H9 (cell line): ENCODE data around the gene TSPAN3. TPM values are rescaled to one million over a fixed set of nuclear protein-coding genes. Genes with fewer than 3 reads are reported as not detected.

Source experiments
- DNase-seq: peaks from one replicate; pipeline ENCODE4 v3.0.0-alpha.2; 2017
- H2AFZ ChIP-seq: one replicate; pipeline ENCODE4 v1.6.1; 2013; ENCODE audit warnings: mild to moderate bottlenecking, low read length, control low read depth, moderate library complexity
- H2AK5ac ChIP-seq: 2 replicates; pipeline ENCODE4 v1.6.1; 2013; ENCODE audit warnings: low read length, control low read depth, mixed read lengths; ENCODE audit not compliant: insufficient read length
- H2BK120ac ChIP-seq: one replicate; pipeline ENCODE4 v1.6.1; 2013; ENCODE audit warnings: low read depth, mild to moderate bottlenecking, low read length, control low read depth, inconsistent platforms; ENCODE audit not compliant: poor library complexity, severe bottlenecking
- H2BK12ac ChIP-seq: 2 replicates; pipeline ENCODE4 v1.6.1; 2013; ENCODE audit warnings: low read length, control low read depth, mixed read lengths, low read depth; ENCODE audit not compliant: insufficient read length
- H2BK15ac ChIP-seq: 2 replicates; pipeline ENCODE4 v1.6.1; 2013; ENCODE audit warnings: low read depth, low read length, control low read depth
- H2BK20ac ChIP-seq: one replicate; pipeline ENCODE4 v1.6.1; 2013; ENCODE audit warnings: low read depth, mild to moderate bottlenecking, low read length, control low read depth, inconsistent platforms; ENCODE audit not compliant: poor library complexity, severe bottlenecking
- H2BK5ac ChIP-seq: 2 replicates; pipeline ENCODE4 v1.6.1; 2013; ENCODE audit warnings: low read length, control low read depth, mixed read lengths; ENCODE audit not compliant: insufficient read length
- H3K14ac ChIP-seq: 2 replicates; pipeline ENCODE4 v1.6.1; 2013; ENCODE audit warnings: low read length, control low read depth; ENCODE audit not compliant: insufficient read depth
- H3K18ac ChIP-seq: 2 replicates; pipeline ENCODE4 v1.6.1; 2013; ENCODE audit warnings: low read depth, mild to moderate bottlenecking, mixed read lengths, low read length, control low read depth; ENCODE audit not compliant: insufficient read length
- H3K23ac ChIP-seq: 2 replicates; pipeline ENCODE4 v1.6.1; 2013; ENCODE audit warnings: low read length, control low read depth, mixed read lengths, low read depth; ENCODE audit not compliant: insufficient read length
- H3K23me2 ChIP-seq: 2 replicates; pipeline ENCODE4 v1.6.1; 2013; ENCODE audit warnings: low read depth, mild to moderate bottlenecking, mixed read lengths, low read length, control low read depth; ENCODE audit not compliant: insufficient read length, poor library complexity, severe bottlenecking
- H3K27ac ChIP-seq: 2 replicates; pipeline ENCODE4 v1.5.1; 2013; ENCODE audit warnings: low read length, control low read depth, mixed read lengths, low read depth; ENCODE audit not compliant: insufficient read length
- H3K27me3 ChIP-seq: 2 replicates; pipeline ENCODE4 v1.6.1; 2013; ENCODE audit warnings: low read length, control low read depth, inconsistent platforms; ENCODE audit not compliant: insufficient read depth
- H3K4ac ChIP-seq: 2 replicates; pipeline ENCODE4 v1.6.1; 2013; ENCODE audit warnings: low read depth, mild to moderate bottlenecking, control low read depth, inconsistent platforms, low read length, moderate library complexity
- H3K4me1 ChIP-seq: 2 replicates; pipeline ENCODE4 v1.6.1; 2013; ENCODE audit warnings: low read length, control low read depth, inconsistent platforms; ENCODE audit not compliant: insufficient read depth
- H3K4me2 ChIP-seq: 2 replicates; pipeline ENCODE4 v1.6.1; 2013; ENCODE audit warnings: low read length, control low read depth, mixed read lengths; ENCODE audit not compliant: insufficient read length, insufficient read depth
- H3K56ac ChIP-seq: 2 replicates; pipeline ENCODE4 v1.6.1; 2013; ENCODE audit warnings: low read depth, mild to moderate bottlenecking, mixed read lengths, low read length, control low read depth; ENCODE audit not compliant: insufficient read length
- H3K79me1 ChIP-seq: 2 replicates; pipeline ENCODE4 v1.6.1; 2013; ENCODE audit warnings: low read depth, mild to moderate bottlenecking, moderate library complexity, low read length, control low read depth, inconsistent platforms; ENCODE audit not compliant: insufficient read depth, poor library complexity, severe bottlenecking
- H3K79me2 ChIP-seq: 2 replicates; pipeline ENCODE4 v1.6.1; 2013; ENCODE audit warnings: low read length, control low read depth, inconsistent platforms; ENCODE audit not compliant: insufficient read depth
- H3K9ac ChIP-seq: 2 replicates; pipeline ENCODE4 v1.6.1; 2013; ENCODE audit warnings: low read length, control low read depth, mixed read lengths; ENCODE audit not compliant: insufficient read length; ENCODE audit errors: extremely low read depth
- H3K9me3 ChIP-seq: one replicate; pipeline ENCODE4 v1.6.1; 2013; ENCODE audit warnings: low read depth, low read length, inconsistent platforms; ENCODE audit not compliant: control insufficient read depth
- H3T11ph ChIP-seq: one replicate; pipeline ENCODE4 v1.6.1; 2013; ENCODE audit warnings: mild to moderate bottlenecking, low read length, control low read depth, inconsistent platforms
- H4K20me1 ChIP-seq: one replicate; pipeline ENCODE4 v1.6.1; 2013; ENCODE audit not compliant: control insufficient read depth, insufficient read length, insufficient read depth
- H4K5ac ChIP-seq: 2 replicates; pipeline ENCODE4 v1.6.1; 2013; ENCODE audit warnings: low read depth, mild to moderate bottlenecking, mixed read lengths, low read length, control low read depth; ENCODE audit not compliant: insufficient read length
- H4K8ac ChIP-seq: replicated peaks from 2 replicates; pipeline ENCODE4 v1.6.1; 2013; ENCODE audit warnings: low read length, control low read depth, mixed read lengths, low read depth; ENCODE audit not compliant: insufficient read length
- H4K91ac ChIP-seq: 2 replicates; pipeline ENCODE4 v1.6.1; 2013; ENCODE audit warnings: low read depth, mild to moderate bottlenecking, moderate library complexity, mixed read lengths, low read length, control low read depth; ENCODE audit not compliant: insufficient read length
- H3K27ac Mint-ChIP-seq, 3 experiments: 2 replicates in 2 of 3; 3 replicates in 1 of 3; pipeline ENCODE4 v1.8.0; 2020 to 2021; ENCODE audit warnings: mixed read lengths in 3 of 3, mild to moderate bottlenecking in 1 of 3, moderate library complexity in 1 of 3
- H3K27me3 Mint-ChIP-seq: 2 replicates; pipeline ENCODE4 v1.8.0; 2021; ENCODE audit warnings: low read depth, mild to moderate bottlenecking, moderate library complexity, mixed read lengths
- H3K36me3 Mint-ChIP-seq, 3 experiments: 2 replicates in 2 of 3; 3 replicates in 1 of 3; pipeline ENCODE4 v1.8.0; 2020 to 2021; ENCODE audit warnings: low read depth in 3 of 3, mixed read lengths in 3 of 3; ENCODE audit not compliant: insufficient read depth in 1 of 3
- H3K4me1 Mint-ChIP-seq, 2 experiments: 2 replicates each; pipeline ENCODE4 v1.8.0; 2020; ENCODE audit warnings: mixed read lengths in 2 of 2
- H3K4me3 Mint-ChIP-seq, 2 experiments: 2 replicates in 1 of 2; 3 replicates in 1 of 2; pipeline ENCODE4 v1.8.0; 2020 to 2021; ENCODE audit warnings: mild to moderate bottlenecking in 2 of 2, mixed read lengths in 2 of 2, moderate library complexity in 1 of 2
- H3K9me3 Mint-ChIP-seq, 2 experiments: 2 replicates in 1 of 2; 3 replicates in 1 of 2; pipeline ENCODE4 v1.8.0; 2020; ENCODE audit warnings: mild to moderate bottlenecking in 2 of 2, mixed read lengths in 2 of 2, moderate library complexity in 1 of 2
- WGBS: extraction: QIAGEN DNeasy Blood & Tissue Kit; methylation state at CpG from one replicate; pipeline ENCODE4 v1.1.7; 2013; ENCODE audit warnings: missing lambda C conversion rate, low lambda C conversion rate, mixed read lengths; ENCODE audit not compliant: insufficient read length; ENCODE audit errors: extremely low coverage; 5-methylcytosine and 5-hydroxymethylcytosine counted together
- total RNA-seq: library from RNA; stranded (reverse); gene quantifications from 2 replicates; pipeline ENCODE4 v1.2.1, GENCODE V29; 2021
- TF ChIP-seq, protein P1 (sequence below): fragments of 200-600 bp; sonication (generic); conservative IDR thresholded peaks from 3 replicates; pipeline ENCODE4 v1.8.0; 2021; ENCODE audit warnings: antibody characterized with exemption, mild to moderate bottlenecking

Gene TSPAN3
- total RNA-seq, 1 experiment from 2014 or later: 117 TPM

DNA sequence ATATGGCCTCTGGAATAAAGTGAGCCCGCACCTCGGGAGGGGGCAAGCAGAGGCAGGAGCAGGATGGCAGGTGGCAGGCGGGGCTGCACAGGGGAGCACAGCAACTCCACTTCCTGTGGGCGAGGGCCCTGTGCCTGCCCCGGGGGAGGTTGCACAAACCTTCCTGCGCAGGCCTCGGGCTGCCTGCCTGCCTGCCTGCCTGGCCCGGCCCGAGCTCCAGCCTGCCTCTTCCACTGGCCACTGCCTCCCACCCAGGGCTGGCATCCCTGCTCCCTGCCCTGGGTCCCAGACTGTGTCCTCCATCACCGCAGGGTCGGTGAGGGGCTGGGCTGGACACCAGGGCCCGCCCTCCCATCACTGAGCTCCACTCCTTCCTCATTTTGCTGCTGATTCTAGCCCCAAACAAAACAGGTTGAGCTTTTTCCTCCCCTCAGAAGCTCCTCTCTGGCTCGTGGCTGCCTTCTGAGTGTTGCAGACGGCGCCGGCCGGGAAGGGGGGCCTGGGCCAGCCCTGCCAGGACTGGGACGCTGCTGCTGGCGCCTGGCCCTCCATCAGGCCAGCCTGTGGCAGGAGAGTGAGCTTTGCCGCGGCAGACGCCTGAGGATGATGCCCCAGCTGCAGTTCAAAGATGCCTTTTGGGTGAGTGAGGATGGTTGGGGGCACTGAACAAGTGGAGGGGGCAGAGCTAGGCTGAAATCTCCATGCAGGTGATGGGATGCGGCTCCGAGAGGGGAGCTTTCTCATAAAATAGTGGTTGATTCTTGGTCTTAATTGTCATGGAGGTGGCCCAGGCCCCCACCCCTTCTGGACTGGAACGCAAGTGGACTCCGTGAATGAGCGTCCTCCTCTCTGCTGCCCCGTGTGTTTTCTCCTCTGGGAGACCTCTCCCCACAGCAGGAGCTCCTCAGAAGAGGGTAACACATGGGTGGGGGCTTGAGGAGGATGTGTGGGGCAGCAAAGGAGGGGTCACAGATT, 75.7 kb downstream of the TSPAN3 start, which contains the start of gene PSTPIP1:
PSTPIP1 (plus strand) TSS at position 156 of the 975 bp plus-strand sequence; CDS start at position 604, 448 bp downstream.
- Histone ChIP-seq H3K79me2 (no peaks in the 10 kb centered on the region), H3K27me3 (no peaks in the 10 kb centered on the region), H4K8ac (no peak within 1 kb of the TSS), H3K18ac (no peak within 1 kb of the TSS), H3K4ac (no peak within 1 kb of the TSS), H4K5ac (no peak within 1 kb of the TSS), H4K91ac (no peak within 1 kb of the TSS), H2BK12ac (no peak within 1 kb of the TSS), H2BK5ac (no peak within 1 kb of the TSS), H3K9me3 (no peaks in the 10 kb centered on the region), H2BK15ac (no peak within 1 kb of the TSS), H2BK120ac (no peak within 1 kb of the TSS), H3K14ac (no peak within 1 kb of the TSS; the same call in 1 of the 2 replicates), H3K23ac (no peak within 1 kb of the TSS), H3K9ac (no peak within 1 kb of the TSS), H3K23me2 (no peaks in the 10 kb centered on the region), H3K4me1 (no peaks in the 10 kb centered on the region), H3K4me2 (no peak within 1 kb of the TSS), H3K79me1 (no peaks in the 10 kb centered on the region), H2BK20ac (no peak within 1 kb of the TSS), H3K27ac (no peak within 1 kb of the TSS), H3K56ac (no peak within 1 kb of the TSS), H4K20me1 (peaks cover 2% of the 10 kb centered on the region), H2AFZ (no peak within 1 kb of the TSS), H3T11ph (no peak within 1 kb of the TSS), H2AK5ac (no peak within 1 kb of the TSS)
- TF ChIP-seq, protein P1, sequence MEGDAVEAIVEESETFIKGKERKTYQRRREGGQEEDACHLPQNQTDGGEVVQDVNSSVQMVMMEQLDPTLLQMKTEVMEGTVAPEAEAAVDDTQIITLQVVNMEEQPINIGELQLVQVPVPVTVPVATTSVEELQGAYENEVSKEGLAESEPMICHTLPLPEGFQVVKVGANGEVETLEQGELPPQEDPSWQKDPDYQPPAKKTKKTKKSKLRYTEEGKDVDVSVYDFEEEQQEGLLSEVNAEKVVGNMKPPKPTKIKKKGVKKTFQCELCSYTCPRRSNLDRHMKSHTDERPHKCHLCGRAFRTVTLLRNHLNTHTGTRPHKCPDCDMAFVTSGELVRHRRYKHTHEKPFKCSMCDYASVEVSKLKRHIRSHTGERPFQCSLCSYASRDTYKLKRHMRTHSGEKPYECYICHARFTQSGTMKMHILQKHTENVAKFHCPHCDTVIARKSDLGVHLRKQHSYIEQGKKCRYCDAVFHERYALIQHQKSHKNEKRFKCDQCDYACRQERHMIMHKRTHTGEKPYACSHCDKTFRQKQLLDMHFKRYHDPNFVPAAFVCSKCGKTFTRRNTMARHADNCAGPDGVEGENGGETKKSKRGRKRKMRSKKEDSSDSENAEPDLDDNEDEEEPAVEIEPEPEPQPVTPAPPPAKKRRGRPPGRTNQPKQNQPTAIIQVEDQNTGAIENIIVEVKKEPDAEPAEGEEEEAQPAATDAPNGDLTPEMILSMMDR: no peak
- peaks cover 2% of the 10 kb centered on the region for H3K27me3 Mint-ChIP-seq
- H3K4me3 Mint-ChIP-seq: no peak within 1 kb of the TSS
- DNase-seq: no peak
- H3K9me3 Mint-ChIP-seq: no peaks in the 10 kb centered on the region
- H3K36me3 Mint-ChIP-seq: no peaks in the 10 kb centered on the region
- peak within 1 kb of the TSS in 1 of 3 experiments; percentile 44; a peak in 1 of 7 replicates for H3K27ac Mint-ChIP-seq
- no peaks in the 10 kb centered on the region for H3K4me1 Mint-ChIP-seq
- WGBS: no CpG with 5 or more reads among the region's 28 CpGs
